ENCODE results near the gene TAX1BP1.

- TF ChIP-seq EZH2 (IDR thresholded peaks at IDR 0.05; ENCODE audit: insufficient read depth, poor library complexity, severe bottlenecking) (no peak), EZH2phosphoT487 (IDR thresholded peaks at IDR 0.05; ENCODE audit: insufficient read depth, low read depth) (no peak)
These were observed 16.3 kb downstream of the TAX1BP1 start for GRCh38 chr7:27756298-27756697.

All from GM23248 (cell line).